ENCODE data around the gene GATA2.

The GATA2 gene

GRCh38 chr3:128455116-128455515 lies 37.9 kb downstream of the GATA2 start:
- DNase-seq, result no peak

- no peak for DNase-seq
Observed at GRCh38 chr3:128454310-128454618, 38.7 kb downstream of the GATA2 start.

DNA sequence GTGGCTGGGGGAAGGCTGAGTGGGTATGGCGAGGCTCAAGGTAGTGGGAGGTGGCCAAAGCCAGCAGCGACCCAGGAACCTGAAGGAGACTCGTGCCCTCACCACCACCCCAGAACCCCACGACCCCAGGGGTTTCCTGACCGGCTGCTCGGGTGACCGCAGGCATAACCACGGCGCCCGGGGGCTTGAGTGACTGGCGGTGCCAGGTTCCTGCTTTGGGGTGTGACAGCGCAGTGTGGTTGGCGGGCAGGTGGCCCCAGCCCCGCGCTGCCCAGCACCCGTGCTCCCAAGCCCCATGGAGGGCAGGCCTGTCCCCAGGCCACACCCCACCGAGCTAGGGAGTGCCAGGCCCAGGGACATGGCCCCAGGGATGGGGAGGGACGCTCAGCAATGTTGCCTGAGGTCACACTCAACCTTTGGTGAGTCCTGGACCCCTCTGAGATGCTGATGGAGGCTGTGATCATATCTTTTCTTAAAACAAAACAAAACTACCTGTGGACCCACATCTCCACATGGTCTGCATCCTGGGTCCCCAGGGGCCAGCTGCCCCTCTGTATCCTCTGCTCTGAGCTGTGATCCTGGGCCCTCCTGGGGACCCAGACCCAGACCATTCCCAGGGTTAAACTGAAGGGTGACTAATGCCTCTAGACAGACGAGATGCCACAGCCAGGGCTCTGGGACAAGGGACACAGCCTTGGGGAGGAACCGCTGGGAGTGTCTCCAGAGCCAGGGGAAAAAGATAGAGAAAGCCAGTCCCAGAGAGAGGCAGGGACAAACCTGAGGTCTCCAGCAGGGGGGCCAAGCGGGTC lies 39.3 kb downstream of the GATA2 start:
- DNase-seq, result no peak

- DNase-seq, result no peak
Observed at GRCh38 chr3:128452678-128453275, 40.2 kb downstream of the GATA2 start.

DNA sequence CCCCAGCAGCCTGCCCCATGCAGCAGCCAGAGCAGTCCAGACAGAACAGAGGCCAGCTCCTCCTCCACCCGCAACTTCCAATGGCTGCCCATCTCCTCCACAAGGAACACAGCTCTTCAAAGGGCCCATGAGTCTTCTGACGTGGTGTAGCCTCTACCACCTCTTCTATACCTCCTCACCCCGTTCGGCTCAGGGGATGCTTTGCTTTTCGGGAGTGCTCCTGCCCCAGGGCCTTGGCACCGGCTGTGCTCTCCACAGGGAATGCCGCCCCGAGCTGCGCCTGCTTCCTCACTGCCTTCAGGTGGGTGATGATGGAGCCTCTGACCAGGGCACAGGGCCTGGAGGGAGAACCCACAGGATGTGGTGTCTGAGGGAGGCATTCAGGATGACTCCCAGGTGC lies 40.9 kb downstream of the GATA2 start:
- no peak for DNase-seq

- DNase-seq, result no peak
Observed at GRCh38 chr3:128449111-128449638, 43.8 kb downstream of the GATA2 start.

GRCh38 chr3:128448491-128448890 lies 44.5 kb downstream of the GATA2 start:
- no peak for DNase-seq

DNA sequence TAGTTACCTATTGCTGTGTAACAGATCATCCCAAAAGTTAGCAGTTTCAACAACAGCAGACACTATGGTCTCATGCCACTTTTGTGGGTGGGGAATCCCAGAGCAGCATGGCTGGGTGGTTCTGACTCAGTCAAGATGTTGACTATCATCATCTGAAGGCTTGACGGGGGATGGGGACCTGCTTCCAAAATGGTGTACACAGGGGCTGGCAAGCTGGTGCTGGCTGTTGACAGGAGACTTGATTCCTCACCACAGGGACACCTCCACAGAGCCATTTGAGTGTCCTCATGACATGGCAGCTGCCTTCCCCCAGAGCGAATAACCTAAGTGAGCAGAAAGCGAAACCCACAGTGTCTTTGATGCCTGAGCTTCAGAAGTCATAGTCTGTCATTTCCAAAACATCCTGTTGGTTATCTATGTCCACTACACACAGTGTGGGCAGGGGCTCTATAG lies 45.4 kb downstream of the GATA2 start:
- no peak for DNase-seq

DNA sequence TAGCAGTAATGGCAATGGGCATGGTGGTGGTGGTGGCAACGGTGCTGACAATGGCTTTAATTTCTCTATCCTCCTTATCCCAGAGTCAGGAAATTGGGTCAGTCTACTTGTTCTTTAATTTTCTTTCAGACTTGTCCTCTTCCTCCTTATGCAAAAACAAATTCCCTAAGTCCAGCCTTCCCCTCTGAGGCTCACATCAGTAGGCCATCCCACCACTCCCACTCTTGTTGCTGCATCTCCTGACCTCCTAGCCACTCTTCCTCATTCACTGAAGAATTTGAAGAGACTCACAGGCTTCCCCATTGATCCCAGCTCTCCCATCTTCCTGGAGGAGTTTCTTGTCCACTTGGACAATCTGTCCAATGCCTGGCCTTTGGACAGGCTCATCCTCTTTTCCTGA lies 46.2 kb downstream of the GATA2 start:
- no peak for DNase-seq

GRCh38 chr3:128445357-128445756 lies 47.6 kb downstream of the GATA2 start:
- DNase-seq, result no peak

DNA sequence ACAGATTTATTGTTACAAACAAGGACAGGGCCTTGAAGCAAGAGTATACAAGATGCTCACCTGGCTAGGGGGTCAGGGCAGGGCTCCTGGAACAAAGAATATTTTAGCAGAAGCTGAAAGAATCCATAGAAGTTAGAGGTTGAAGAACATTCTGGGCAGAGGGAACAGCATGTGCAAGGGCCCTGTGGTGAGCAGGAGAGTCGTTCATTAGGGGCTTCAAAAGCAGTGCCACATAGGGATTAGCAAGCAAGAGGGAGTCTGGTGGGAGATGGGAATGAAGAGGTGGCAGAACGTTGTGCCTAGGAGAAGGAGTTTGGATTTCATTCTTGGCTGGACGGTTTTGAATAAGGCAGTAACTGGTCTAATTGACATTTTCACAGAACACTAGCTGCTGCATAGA lies 49.2 kb downstream of the GATA2 start:
- DNase-seq, result no peak

GRCh38 chr3:128442949-128443348 lies 50.1 kb downstream of the GATA2 start:
- DNase-seq, result no peak

GRCh38 chr3:128442070-128442469 lies 50.9 kb downstream of the GATA2 start:
- no peak for DNase-seq

DNA sequence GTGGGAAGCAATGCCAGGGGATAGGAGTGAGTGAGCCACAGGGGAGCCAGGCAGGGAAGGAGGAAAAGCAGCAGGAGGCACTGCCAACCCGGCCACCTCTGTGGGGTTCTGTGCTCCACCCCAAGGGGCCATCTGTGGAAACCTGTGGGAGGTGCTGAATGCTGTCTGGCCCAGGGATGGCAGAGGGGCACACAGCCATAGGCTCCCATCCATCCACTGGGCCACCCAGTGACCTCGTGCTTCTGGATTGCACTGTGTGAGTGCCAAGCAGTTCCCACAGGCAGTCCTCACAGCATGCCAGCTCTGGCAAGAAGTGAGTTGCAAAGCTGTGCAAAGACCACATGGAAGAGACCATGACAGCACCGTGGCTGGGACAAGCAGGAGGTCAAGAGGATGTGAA lies 53.8 kb downstream of the GATA2 start:
- no peak for DNase-seq

GRCh38 chr3:128438488-128439072 lies 54.4 kb downstream of the GATA2 start:
- no peak for DNase-seq

- DNase-seq, result no peak
Observed at GRCh38 chr3:128436214-128436613, 56.8 kb downstream of the GATA2 start.

- DNase-seq, result no peak
Observed at GRCh38 chr3:128435561-128435960, 57.4 kb downstream of the GATA2 start.

GRCh38 chr3:128435058-128435457 lies 57.9 kb downstream of the GATA2 start:
- no peak for DNase-seq

DNA sequence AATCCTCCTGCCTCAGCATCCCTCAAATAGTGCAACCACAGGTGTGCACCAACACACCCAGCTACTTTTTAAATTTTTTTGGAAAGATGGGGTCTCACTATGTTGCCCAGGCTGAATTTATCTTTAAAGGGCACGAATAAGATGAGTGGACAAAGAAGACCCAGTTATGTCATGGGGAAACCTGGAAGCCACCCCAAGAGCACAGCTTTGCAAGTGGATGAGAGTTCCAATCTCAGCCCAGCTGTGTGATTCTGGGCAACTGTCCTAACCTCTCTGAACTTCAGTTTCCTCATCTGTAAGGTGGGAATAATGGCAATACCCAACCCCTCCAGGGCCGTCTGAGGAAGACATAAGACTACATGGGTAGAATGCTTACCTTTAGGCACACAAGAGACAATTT lies 58.5 kb downstream of the GATA2 start:
- no peak for DNase-seq

DNA sequence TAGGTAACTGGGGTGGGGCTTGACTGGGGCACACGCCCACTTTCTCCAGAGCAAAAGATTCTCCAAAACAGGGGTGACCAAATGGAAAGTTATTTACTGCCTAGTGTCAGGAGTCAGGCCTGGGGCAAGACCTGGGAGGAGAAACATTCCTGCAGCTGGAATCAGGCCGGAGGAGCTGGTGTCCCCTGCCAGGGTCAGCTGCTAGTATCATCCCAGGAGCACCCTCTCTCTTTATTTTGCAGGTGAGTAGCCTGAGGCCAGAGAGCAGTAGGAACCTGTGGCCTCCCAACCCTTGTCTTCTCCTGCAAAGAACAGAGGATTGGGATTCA lies 59.2 kb downstream of the GATA2 start:
- no peak for DNase-seq

- DNase-seq, result peak in 1 of 2 experiments; percentile 34
Observed at GRCh38 chr3:128432971-128433836, 59.8 kb downstream of the GATA2 start.

DNA sequence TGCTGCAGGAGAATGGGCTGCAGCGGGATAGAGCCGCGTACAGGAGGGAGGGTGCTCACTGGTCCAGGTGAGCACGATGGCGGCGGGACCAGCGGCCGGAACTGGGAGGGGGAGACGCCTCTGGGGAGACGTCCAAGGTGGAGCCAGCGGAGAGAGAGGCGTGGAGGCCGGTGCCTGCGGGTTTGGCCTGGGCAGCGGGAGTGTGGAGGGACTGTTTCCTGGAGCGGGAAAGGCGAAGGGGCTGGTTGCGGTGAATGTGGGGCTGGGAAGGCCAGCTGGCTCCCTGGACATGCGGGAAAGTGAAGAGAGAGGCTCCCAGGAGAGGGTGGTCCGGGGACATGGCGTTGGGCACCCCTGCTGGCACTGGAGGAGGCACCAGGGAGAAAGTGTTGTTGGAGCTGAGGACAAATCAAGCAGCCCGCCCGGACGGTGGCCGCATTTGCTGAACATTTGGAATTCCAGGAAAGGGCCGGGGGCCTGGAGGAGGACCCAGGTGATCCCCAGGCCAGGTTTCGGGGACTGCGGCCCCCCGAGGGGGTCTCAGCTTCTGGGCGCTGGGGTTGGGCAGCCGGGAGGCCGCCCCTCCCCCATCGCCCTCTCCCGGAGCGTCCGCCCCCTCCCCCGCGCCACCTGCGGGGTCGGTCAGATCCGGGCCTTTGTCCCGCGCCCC lies 60.6 kb downstream of the GATA2 start:
- DNase-seq, result no peak

- DNase-seq, result no peak
Observed at GRCh38 chr3:128431803-128432300, 61.1 kb downstream of the GATA2 start.
